K562 (cell line): ENCODE results near the gene EGFL6. TPM values are rescaled to one million over a fixed set of nuclear protein-coding genes. Genes with fewer than 3 reads are reported as not detected.
A peak's percentile ranks its signal among the peaks of the same experiment; 100 is the strongest.

Source experiments
- ATF3 ChIP-seq, 2 experiments: fragments of 450-650 bp in 1 of 2; sonication (generic) in 1 of 2; formaldehyde crosslinking in 1 of 2; IDR thresholded peaks in 1 of 2; conservative IDR thresholded peaks in 1 of 2; 2 replicates each; pipeline versions ENCODE4 v1.6.1 to v1.8.1; 2016 to 2023; ENCODE audit warnings: mild to moderate bottlenecking in 2 of 2, moderate library complexity in 2 of 2, inconsistent platforms in 1 of 2, missing genetic modification reagents in 1 of 2
- JUN ChIP-seq, 2 experiments: sonication (generic) in 1 of 2; formaldehyde crosslinking in 1 of 2; IDR thresholded peaks; 2 replicates each; pipeline versions ENCODE4 v1.6.1 to v1.8.0; 2012 to 2022; ENCODE audit warnings: borderline replicate concordance in 2 of 2, mild to moderate bottlenecking in 2 of 2, improper control_type of control experiment in 1 of 2, low read depth in 1 of 2, low read length in 1 of 2, missing genetic modification reagents in 1 of 2
- JUND ChIP-seq, 2 experiments: IDR thresholded peaks; 2 replicates in 1 of 2; 3 replicates in 1 of 2; pipeline ENCODE4 v1.6.1; 2011; ENCODE audit warnings: borderline replicate concordance in 2 of 2, low read depth in 2 of 2, low read length in 2 of 2, improper control_type of control experiment in 1 of 2, missing biosample characterization in 1 of 2, missing genetic modification characterization in 1 of 2, missing genetic modification reagents in 1 of 2
- LEF1 ChIP-seq: fragments of 450-650 bp; IDR thresholded peaks from 2 replicates; pipeline ENCODE4 v1.6.1; 2016; ENCODE audit warnings: mild to moderate bottlenecking
- MAFG ChIP-seq: fragments of 450-650 bp; conservative IDR thresholded peaks from 2 replicates; pipeline ENCODE4 v1.6.1; 2016; ENCODE audit warnings: missing genetic modification characterization, missing compliant biosample characterization
- MCM3 ChIP-seq: fragments of 450-650 bp; IDR thresholded peaks from 2 replicates; pipeline ENCODE4 v1.6.1; 2016
- NFRKB ChIP-seq: fragments of 450-650 bp; IDR thresholded peaks from 2 replicates; pipeline ENCODE4 v1.6.1; 2016; ENCODE audit warnings: low read depth
- NR2C2 ChIP-seq, 2 experiments: fragments of 200-800 bp in 1 of 2; sonication (Bioruptor generic) in 1 of 2; sonication (generic) in 1 of 2; formaldehyde crosslinking in 1 of 2; IDR thresholded peaks; 2 replicates each; pipeline versions ENCODE4 v1.6.1 to v1.8.0; 2016 to 2022; ENCODE audit warnings: mild to moderate bottlenecking in 1 of 2, missing compliant biosample characterization in 1 of 2, missing genetic modification characterization in 1 of 2, missing genetic modification reagents in 1 of 2
- SMARCA4 ChIP-seq: fragments of 450-650 bp; IDR thresholded peaks from 2 replicates; pipeline ENCODE4 v1.6.1; 2016
- TCF3 ChIP-seq: sonication (generic); formaldehyde crosslinking; IDR thresholded peaks from 2 replicates; pipeline ENCODE4 v1.4.0; 2020; ENCODE audit warnings: mild to moderate bottlenecking, missing genetic modification reagents
- TRIM24 ChIP-seq, 2 experiments: fragments of 450-650 bp; IDR thresholded peaks; 2 replicates each; pipeline ENCODE4 v1.6.1; 2016
- ZKSCAN3 ChIP-seq: fragments of 250-450 bp; sonication (Bioruptor Pico); IDR thresholded peaks from 2 replicates; pipeline ENCODE4 v1.4.0; 2020
- ZNF766 ChIP-seq: fragments of 200-800 bp; sonication (Bioruptor generic); conservative IDR thresholded peaks from 2 replicates; pipeline ENCODE4 v1.6.1; 2016; ENCODE audit warnings: missing genetic modification characterization, missing compliant biosample characterization
- ZNF785 ChIP-seq: fragments of 250-450 bp; sonication (Bioruptor Pico); IDR thresholded peaks from 2 replicates; pipeline ENCODE4 v1.4.0; 2020; ENCODE audit warnings: mild to moderate bottlenecking
- polyA plus RNA-seq, 8 experiments: library from polyadenylated mRNA; depleted of rRNA in 4 of 8; stranded (reverse) in 5 of 8; unstranded in 3 of 8; fragments of >200 nt; fragmentation: Nextera tagmentation in 2 of 8; fragmentation: Illumina TruSeq in 1 of 8; extraction: Ambion mirVana in 2 of 8; extraction: Trizol in 1 of 8; gene quantifications; 2 replicates each; pipeline versions ENCODE4 v1.2.1 to v1.2.3, GENCODE V29; 2011 to 2014; ENCODE audit warnings: inconsistent platforms in 1 of 8, missing spikeins in 1 of 8
- total RNA-seq, 7 experiments: library from RNA; depleted of rRNA in 6 of 7; stranded (reverse); fragments of >200 nt in 6 of 7; fragmentation: Illumina TruSeq in 2 of 7; extraction: Trizol in 2 of 7; gene quantifications; 2 replicates each; pipeline versions ENCODE4 v1.2.1 to v1.2.3, GENCODE V29; 2011 to 2021; ENCODE audit warnings: low replicate concordance in 1 of 7
- TF ChIP-seq, protein P1 (sequence below): fragments of 450-650 bp; IDR thresholded peaks from 2 replicates; pipeline ENCODE4 v1.6.1; 2016; ENCODE audit warnings: mild to moderate bottlenecking, moderate library complexity

Gene EGFL6
- total and polyA plus RNA-seq, 9 of the 15 experiments (the other 6 are each of a cell fraction or from before 2014, with no cell fraction given), result 0.01 TPM; not detected in 8

GRCh38 chrX:13669246-13669737 lies 99.9 kb downstream of the EGFL6 start (continued):
- TF ChIP-seq, protein P1, sequence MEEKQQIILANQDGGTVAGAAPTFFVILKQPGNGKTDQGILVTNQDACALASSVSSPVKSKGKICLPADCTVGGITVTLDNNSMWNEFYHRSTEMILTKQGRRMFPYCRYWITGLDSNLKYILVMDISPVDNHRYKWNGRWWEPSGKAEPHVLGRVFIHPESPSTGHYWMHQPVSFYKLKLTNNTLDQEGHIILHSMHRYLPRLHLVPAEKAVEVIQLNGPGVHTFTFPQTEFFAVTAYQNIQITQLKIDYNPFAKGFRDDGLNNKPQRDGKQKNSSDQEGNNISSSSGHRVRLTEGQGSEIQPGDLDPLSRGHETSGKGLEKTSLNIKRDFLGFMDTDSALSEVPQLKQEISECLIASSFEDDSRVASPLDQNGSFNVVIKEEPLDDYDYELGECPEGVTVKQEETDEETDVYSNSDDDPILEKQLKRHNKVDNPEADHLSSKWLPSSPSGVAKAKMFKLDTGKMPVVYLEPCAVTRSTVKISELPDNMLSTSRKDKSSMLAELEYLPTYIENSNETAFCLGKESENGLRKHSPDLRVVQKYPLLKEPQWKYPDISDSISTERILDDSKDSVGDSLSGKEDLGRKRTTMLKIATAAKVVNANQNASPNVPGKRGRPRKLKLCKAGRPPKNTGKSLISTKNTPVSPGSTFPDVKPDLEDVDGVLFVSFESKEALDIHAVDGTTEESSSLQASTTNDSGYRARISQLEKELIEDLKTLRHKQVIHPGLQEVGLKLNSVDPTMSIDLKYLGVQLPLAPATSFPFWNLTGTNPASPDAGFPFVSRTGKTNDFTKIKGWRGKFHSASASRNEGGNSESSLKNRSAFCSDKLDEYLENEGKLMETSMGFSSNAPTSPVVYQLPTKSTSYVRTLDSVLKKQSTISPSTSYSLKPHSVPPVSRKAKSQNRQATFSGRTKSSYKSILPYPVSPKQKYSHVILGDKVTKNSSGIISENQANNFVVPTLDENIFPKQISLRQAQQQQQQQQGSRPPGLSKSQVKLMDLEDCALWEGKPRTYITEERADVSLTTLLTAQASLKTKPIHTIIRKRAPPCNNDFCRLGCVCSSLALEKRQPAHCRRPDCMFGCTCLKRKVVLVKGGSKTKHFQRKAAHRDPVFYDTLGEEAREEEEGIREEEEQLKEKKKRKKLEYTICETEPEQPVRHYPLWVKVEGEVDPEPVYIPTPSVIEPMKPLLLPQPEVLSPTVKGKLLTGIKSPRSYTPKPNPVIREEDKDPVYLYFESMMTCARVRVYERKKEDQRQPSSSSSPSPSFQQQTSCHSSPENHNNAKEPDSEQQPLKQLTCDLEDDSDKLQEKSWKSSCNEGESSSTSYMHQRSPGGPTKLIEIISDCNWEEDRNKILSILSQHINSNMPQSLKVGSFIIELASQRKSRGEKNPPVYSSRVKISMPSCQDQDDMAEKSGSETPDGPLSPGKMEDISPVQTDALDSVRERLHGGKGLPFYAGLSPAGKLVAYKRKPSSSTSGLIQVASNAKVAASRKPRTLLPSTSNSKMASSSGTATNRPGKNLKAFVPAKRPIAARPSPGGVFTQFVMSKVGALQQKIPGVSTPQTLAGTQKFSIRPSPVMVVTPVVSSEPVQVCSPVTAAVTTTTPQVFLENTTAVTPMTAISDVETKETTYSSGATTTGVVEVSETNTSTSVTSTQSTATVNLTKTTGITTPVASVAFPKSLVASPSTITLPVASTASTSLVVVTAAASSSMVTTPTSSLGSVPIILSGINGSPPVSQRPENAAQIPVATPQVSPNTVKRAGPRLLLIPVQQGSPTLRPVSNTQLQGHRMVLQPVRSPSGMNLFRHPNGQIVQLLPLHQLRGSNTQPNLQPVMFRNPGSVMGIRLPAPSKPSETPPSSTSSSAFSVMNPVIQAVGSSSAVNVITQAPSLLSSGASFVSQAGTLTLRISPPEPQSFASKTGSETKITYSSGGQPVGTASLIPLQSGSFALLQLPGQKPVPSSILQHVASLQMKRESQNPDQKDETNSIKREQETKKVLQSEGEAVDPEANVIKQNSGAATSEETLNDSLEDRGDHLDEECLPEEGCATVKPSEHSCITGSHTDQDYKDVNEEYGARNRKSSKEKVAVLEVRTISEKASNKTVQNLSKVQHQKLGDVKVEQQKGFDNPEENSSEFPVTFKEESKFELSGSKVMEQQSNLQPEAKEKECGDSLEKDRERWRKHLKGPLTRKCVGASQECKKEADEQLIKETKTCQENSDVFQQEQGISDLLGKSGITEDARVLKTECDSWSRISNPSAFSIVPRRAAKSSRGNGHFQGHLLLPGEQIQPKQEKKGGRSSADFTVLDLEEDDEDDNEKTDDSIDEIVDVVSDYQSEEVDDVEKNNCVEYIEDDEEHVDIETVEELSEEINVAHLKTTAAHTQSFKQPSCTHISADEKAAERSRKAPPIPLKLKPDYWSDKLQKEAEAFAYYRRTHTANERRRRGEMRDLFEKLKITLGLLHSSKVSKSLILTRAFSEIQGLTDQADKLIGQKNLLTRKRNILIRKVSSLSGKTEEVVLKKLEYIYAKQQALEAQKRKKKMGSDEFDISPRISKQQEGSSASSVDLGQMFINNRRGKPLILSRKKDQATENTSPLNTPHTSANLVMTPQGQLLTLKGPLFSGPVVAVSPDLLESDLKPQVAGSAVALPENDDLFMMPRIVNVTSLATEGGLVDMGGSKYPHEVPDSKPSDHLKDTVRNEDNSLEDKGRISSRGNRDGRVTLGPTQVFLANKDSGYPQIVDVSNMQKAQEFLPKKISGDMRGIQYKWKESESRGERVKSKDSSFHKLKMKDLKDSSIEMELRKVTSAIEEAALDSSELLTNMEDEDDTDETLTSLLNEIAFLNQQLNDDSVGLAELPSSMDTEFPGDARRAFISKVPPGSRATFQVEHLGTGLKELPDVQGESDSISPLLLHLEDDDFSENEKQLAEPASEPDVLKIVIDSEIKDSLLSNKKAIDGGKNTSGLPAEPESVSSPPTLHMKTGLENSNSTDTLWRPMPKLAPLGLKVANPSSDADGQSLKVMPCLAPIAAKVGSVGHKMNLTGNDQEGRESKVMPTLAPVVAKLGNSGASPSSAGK, result peak; percentile 15; the same call in 1 of the 2 replicates
- no peak for TF ChIP-seq MAFG (tag)
- 0 out of 2 replicates have a peak, but pooled peaks have one; percentile 15 for TF ChIP-seq LEF1
- TF ChIP-seq ZNF785 (CRISPR knock-in tag), result no peak
- TF ChIP-seq ZKSCAN3, result no peak
- TF ChIP-seq NR2C2 (CRISPR knock-in tag; IDR thresholded peaks at IDR 0.05), result peak; percentile 74; the same call in 1 of the 2 replicates
- TF ChIP-seq NR2C2 (tag; IDR thresholded peaks at IDR 0.05), result peak; percentile 95
- TF ChIP-seq NFRKB, result peak; percentile 46; the same call in 1 of the 2 replicates
- TF ChIP-seq ZNF766 (CRISPR knock-in tag), result 0 out of 2 replicates have a peak, but pooled peaks have one; percentile 31
- TF ChIP-seq JUND (IDR thresholded peaks at IDR 0.05; ENCODE audit: borderline replicate concordance, low read depth, low read length), result peak; percentile 68; the same call in 1 of the 2 replicates
- TF ChIP-seq JUND (tag; IDR thresholded peaks at IDR 0.05; ENCODE audit: borderline replicate concordance, low read depth, low read length), result peak; percentile 81; the same call in 2 of the 3 replicates
- 0 out of 2 replicates have a peak, but pooled peaks have one; percentile 42 for TF ChIP-seq JUN (IDR thresholded peaks at IDR 0.05; ENCODE audit: borderline replicate concordance, low read depth, low read length)
- TF ChIP-seq JUN (CRISPR knock-in tag; IDR thresholded peaks at IDR 0.05; ENCODE audit: borderline replicate concordance), result no peak
- TF ChIP-seq TCF3 (CRISPR knock-in tag), result 0 out of 2 replicates have a peak, but pooled peaks have one; percentile 8
- peak; percentile 76 for TF ChIP-seq ATF3 (IDR thresholded peaks at IDR 0.05)
- TF ChIP-seq ATF3 (CRISPR knock-in tag; conservative IDR thresholded peaks at IDR 0.05), result no peak
- no peak for TF ChIP-seq MCM3
- TF ChIP-seq TRIM24 (IDR thresholded peaks at IDR 0.05), result 0 out of 4 replicates have a peak, but pooled peaks of 1 of the 2 experiments have one; percentile 8
- peak; percentile 54; the same call in 1 of the 2 replicates for TF ChIP-seq SMARCA4
